WTC11 (cell line): ENCODE measurements around the gene SYCN. TPM values are rescaled to one million over a fixed set of nuclear protein-coding genes. Genes with fewer than 3 reads are reported as not detected.

ENCODE experiments used
- ATAC-seq: fragments of 200-7000 bp; cut with Tn5 transposase; 2 replicates; pipeline ENCODE4 v1.10.0; 2021; ENCODE audit warnings: mild to moderate bottlenecking, moderate library complexity
- CTCF ChIA-PET: fragments of 300-600 bp; sonication (Branson Sonifier 250); formaldehyde crosslinking; loops from one replicate; lab custom pipeline; 2021; ENCODE audit warnings: antibody characterized with exemption; lab: Charles Lee
- POLR2A ChIA-PET: fragments of 350-600 bp; sonication (Branson Sonifier 250); formaldehyde crosslinking; loops from one replicate; lab custom pipeline; 2021; ENCODE audit warnings: antibody characterized with exemption; lab: Charles Lee
- DNase-seq: peaks from one replicate; pipeline ENCODE4 v3.0.0; 2021; ENCODE audit warnings: low spot score
- H3K27ac Mint-ChIP-seq: 2 replicates; pipeline ENCODE4 v1.8.0; 2021; ENCODE audit warnings: mixed read lengths
- H3K27me3 Mint-ChIP-seq: 2 replicates; pipeline ENCODE4 v1.8.0; 2021; ENCODE audit warnings: low read depth, mild to moderate bottlenecking, moderate library complexity, mixed read lengths
- H3K36me3 Mint-ChIP-seq: 2 replicates; pipeline ENCODE4 v1.8.0; 2021; ENCODE audit warnings: mixed read lengths
- H3K4me1 Mint-ChIP-seq: 2 replicates; pipeline ENCODE4 v1.8.0; 2022; ENCODE audit warnings: mixed read lengths
- H3K4me3 Mint-ChIP-seq: 2 replicates; pipeline ENCODE4 v1.8.0; 2021; ENCODE audit warnings: mild to moderate bottlenecking, moderate library complexity, mixed read lengths
- H3K9me3 Mint-ChIP-seq: 2 replicates; pipeline ENCODE4 v1.8.0; 2021; ENCODE audit warnings: mixed read lengths
- CBFB ChIP-seq: sonication (generic); formaldehyde crosslinking; IDR thresholded peaks from 2 replicates; pipeline ENCODE4 v1.8.1; 2022; ENCODE audit warnings: mild to moderate bottlenecking, low read depth, missing genetic modification reagents
- NR1H2 ChIP-seq: sonication (generic); formaldehyde crosslinking; IDR thresholded peaks from 2 replicates; pipeline ENCODE4 v1.9.0; 2021; ENCODE audit warnings: mild to moderate bottlenecking, moderate library complexity, missing genetic modification reagents
- RORB ChIP-seq: fragments of 250-450 bp; sonication (Bioruptor Pico); IDR thresholded peaks from 2 replicates; pipeline ENCODE4 v1.9.0; 2021; ENCODE audit warnings: mild to moderate bottlenecking
- SMAD4 ChIP-seq: sonication (generic); formaldehyde crosslinking; IDR thresholded peaks from 2 replicates; pipeline ENCODE4 v1.8.0; 2022; ENCODE audit warnings: mild to moderate bottlenecking, missing genetic modification reagents
- SP1 ChIP-seq: sonication (generic); formaldehyde crosslinking; conservative IDR thresholded peaks from 2 replicates; pipeline ENCODE4 v1.8.1; 2022; ENCODE audit warnings: missing genetic modification reagents
- ZNF138 ChIP-seq: sonication (generic); formaldehyde crosslinking; conservative IDR thresholded peaks from 2 replicates; pipeline ENCODE4 v1.8.1; 2022; ENCODE audit warnings: mild to moderate bottlenecking, moderate library complexity, missing genetic modification reagents
- ZNF232 ChIP-seq: sonication (generic); formaldehyde crosslinking; IDR thresholded peaks from 2 replicates; pipeline ENCODE4 v1.8.0; 2022; ENCODE audit warnings: mild to moderate bottlenecking, missing genetic modification reagents
- ZNF317 ChIP-seq: sonication (generic); formaldehyde crosslinking; IDR thresholded peaks from 2 replicates; pipeline ENCODE4 v1.8.1; 2023; ENCODE audit warnings: low read depth, mild to moderate bottlenecking, moderate library complexity, missing genetic modification reagents, borderline replicate concordance
- ZNF423 ChIP-seq: fragments of 250-450 bp; sonication (Bioruptor Pico); IDR thresholded peaks from 2 replicates; pipeline ENCODE4 v2.1.2; 2022; ENCODE audit warnings: mild to moderate bottlenecking, moderate library complexity
- total RNA-seq: library from RNA; stranded (reverse); gene quantifications from 3 replicates; pipeline ENCODE4 v1.2.3, GENCODE V29; 2021
- TF ChIP-seq, protein P1 (sequence below): sonication (generic); formaldehyde crosslinking; IDR thresholded peaks from 2 replicates; pipeline ENCODE4 v1.8.1; 2023; ENCODE audit warnings: mild to moderate bottlenecking, missing genetic modification reagents, moderate library complexity
- TF ChIP-seq, protein P2 (sequence below): fragments of 250-450 bp; sonication (Bioruptor Pico); IDR thresholded peaks from 2 replicates; pipeline ENCODE4 v1.9.0; 2021; ENCODE audit warnings: mild to moderate bottlenecking
- TF ChIP-seq, protein P3 (sequence below): sonication (generic); formaldehyde crosslinking; IDR thresholded peaks from 2 replicates; pipeline ENCODE4 v1.8.1; 2023; ENCODE audit warnings: mild to moderate bottlenecking, missing genetic modification reagents
- TF ChIP-seq, protein P4 (sequence below): sonication (generic); formaldehyde crosslinking; IDR thresholded peaks from 2 replicates; pipeline ENCODE4 v1.8.0; 2023; ENCODE audit warnings: missing genetic modification reagents
- TF ChIP-seq, protein P5 (sequence below): fragments of 200-600 bp; IDR thresholded peaks from 2 replicates; pipeline ENCODE4 v1.8.0; 2022; ENCODE audit warnings: antibody characterized with exemption
- TF ChIP-seq, protein P6 (sequence below): sonication (generic); formaldehyde crosslinking; IDR thresholded peaks from 2 replicates; pipeline ENCODE4 v1.8.1; 2022; ENCODE audit warnings: mild to moderate bottlenecking, moderate library complexity, missing genetic modification reagents
- TF ChIP-seq, protein P7 (sequence below): sonication (generic); formaldehyde crosslinking; IDR thresholded peaks from 2 replicates; pipeline ENCODE4 v1.8.0; 2023; ENCODE audit warnings: mild to moderate bottlenecking, missing genetic modification reagents
- TF ChIP-seq, protein P8 (sequence below): sonication (generic); formaldehyde crosslinking; IDR thresholded peaks from 2 replicates; pipeline ENCODE4 v1.8.0; 2022; ENCODE audit warnings: missing genetic modification reagents

Gene SYCN
- total RNA-seq, 1 experiment from 2014 or later: 0.77 TPM

DNA sequence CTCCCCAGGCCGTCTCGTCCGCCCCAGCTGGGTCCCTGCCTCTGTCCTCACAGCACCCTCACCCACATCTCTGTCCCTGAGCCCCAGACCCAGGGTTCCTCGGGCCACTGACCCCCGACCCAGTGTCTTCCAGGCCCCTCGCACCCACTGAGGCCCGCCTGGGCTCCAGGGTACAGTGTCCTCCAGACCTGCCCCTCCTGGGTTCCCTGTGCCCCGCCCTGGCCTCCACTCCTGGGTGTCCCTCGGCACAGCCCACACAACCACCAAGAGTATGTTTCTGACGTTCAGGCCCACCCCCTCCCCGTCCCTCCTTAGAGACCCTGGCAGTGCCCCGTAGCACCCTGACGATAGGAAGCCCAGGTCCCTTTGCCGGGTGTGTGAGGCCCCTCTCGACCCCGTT is 29.9 kb downstream of the SYCN start:
- no peak overlapping the region for H3K27ac Mint-ChIP-seq
- H3K4me1 Mint-ChIP-seq: no peaks in the 10 kb centered on the region
- H3K36me3 Mint-ChIP-seq: no peaks in the 10 kb centered on the region
- H3K9me3 Mint-ChIP-seq: no peaks in the 10 kb centered on the region
- POLR2A ChIA-PET: no interaction called here
- CTCF ChIA-PET: no interaction called here
- no peaks in the 10 kb centered on the region for H3K27me3 Mint-ChIP-seq
- TF ChIP-seq, protein P1, sequence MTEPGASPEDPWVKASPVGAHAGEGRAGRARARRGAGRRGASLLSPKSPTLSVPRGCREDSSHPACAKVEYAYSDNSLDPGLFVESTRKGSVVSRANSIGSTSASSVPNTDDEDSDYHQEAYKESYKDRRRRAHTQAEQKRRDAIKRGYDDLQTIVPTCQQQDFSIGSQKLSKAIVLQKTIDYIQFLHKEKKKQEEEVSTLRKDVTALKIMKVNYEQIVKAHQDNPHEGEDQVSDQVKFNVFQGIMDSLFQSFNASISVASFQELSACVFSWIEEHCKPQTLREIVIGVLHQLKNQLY: no peak
- TF ChIP-seq SP1 (CRISPR knock-in tag): no peak
- TF ChIP-seq, protein P2, sequence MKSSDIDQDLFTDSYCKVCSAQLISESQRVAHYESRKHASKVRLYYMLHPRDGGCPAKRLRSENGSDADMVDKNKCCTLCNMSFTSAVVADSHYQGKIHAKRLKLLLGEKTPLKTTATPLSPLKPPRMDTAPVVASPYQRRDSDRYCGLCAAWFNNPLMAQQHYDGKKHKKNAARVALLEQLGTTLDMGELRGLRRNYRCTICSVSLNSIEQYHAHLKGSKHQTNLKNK: no peak
- TF ChIP-seq, protein P3, sequence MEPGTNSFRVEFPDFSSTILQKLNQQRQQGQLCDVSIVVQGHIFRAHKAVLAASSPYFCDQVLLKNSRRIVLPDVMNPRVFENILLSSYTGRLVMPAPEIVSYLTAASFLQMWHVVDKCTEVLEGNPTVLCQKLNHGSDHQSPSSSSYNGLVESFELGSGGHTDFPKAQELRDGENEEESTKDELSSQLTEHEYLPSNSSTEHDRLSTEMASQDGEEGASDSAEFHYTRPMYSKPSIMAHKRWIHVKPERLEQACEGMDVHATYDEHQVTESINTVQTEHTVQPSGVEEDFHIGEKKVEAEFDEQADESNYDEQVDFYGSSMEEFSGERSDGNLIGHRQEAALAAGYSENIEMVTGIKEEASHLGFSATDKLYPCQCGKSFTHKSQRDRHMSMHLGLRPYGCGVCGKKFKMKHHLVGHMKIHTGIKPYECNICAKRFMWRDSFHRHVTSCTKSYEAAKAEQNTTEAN (CRISPR knock-in tag): no peak
- TF ChIP-seq, protein P4, sequence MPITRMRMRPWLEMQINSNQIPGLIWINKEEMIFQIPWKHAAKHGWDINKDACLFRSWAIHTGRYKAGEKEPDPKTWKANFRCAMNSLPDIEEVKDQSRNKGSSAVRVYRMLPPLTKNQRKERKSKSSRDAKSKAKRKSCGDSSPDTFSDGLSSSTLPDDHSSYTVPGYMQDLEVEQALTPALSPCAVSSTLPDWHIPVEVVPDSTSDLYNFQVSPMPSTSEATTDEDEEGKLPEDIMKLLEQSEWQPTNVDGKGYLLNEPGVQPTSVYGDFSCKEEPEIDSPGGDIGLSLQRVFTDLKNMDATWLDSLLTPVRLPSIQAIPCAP: no peak
- TF ChIP-seq, protein P5, sequence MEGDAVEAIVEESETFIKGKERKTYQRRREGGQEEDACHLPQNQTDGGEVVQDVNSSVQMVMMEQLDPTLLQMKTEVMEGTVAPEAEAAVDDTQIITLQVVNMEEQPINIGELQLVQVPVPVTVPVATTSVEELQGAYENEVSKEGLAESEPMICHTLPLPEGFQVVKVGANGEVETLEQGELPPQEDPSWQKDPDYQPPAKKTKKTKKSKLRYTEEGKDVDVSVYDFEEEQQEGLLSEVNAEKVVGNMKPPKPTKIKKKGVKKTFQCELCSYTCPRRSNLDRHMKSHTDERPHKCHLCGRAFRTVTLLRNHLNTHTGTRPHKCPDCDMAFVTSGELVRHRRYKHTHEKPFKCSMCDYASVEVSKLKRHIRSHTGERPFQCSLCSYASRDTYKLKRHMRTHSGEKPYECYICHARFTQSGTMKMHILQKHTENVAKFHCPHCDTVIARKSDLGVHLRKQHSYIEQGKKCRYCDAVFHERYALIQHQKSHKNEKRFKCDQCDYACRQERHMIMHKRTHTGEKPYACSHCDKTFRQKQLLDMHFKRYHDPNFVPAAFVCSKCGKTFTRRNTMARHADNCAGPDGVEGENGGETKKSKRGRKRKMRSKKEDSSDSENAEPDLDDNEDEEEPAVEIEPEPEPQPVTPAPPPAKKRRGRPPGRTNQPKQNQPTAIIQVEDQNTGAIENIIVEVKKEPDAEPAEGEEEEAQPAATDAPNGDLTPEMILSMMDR: no peak
- TF ChIP-seq, protein P6, sequence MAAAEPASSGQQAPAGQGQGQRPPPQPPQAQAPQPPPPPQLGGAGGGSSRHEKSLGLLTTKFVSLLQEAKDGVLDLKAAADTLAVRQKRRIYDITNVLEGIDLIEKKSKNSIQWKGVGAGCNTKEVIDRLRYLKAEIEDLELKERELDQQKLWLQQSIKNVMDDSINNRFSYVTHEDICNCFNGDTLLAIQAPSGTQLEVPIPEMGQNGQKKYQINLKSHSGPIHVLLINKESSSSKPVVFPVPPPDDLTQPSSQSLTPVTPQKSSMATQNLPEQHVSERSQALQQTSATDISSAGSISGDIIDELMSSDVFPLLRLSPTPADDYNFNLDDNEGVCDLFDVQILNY: no peak
- no peak for TF ChIP-seq ZNF317 (CRISPR knock-in tag)
- TF ChIP-seq, protein P7, sequence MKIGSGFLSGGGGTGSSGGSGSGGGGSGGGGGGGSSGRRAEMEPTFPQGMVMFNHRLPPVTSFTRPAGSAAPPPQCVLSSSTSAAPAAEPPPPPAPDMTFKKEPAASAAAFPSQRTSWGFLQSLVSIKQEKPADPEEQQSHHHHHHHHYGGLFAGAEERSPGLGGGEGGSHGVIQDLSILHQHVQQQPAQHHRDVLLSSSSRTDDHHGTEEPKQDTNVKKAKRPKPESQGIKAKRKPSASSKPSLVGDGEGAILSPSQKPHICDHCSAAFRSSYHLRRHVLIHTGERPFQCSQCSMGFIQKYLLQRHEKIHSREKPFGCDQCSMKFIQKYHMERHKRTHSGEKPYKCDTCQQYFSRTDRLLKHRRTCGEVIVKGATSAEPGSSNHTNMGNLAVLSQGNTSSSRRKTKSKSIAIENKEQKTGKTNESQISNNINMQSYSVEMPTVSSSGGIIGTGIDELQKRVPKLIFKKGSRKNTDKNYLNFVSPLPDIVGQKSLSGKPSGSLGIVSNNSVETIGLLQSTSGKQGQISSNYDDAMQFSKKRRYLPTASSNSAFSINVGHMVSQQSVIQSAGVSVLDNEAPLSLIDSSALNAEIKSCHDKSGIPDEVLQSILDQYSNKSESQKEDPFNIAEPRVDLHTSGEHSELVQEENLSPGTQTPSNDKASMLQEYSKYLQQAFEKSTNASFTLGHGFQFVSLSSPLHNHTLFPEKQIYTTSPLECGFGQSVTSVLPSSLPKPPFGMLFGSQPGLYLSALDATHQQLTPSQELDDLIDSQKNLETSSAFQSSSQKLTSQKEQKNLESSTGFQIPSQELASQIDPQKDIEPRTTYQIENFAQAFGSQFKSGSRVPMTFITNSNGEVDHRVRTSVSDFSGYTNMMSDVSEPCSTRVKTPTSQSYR: no peak
- TF ChIP-seq NR1H2 (CRISPR knock-in tag): no peak
- TF ChIP-seq CBFB (CRISPR knock-in tag): no peak
- no peak for TF ChIP-seq RORB (CRISPR knock-in tag)
- no peak for TF ChIP-seq ZNF423
- TF ChIP-seq, protein P8, sequence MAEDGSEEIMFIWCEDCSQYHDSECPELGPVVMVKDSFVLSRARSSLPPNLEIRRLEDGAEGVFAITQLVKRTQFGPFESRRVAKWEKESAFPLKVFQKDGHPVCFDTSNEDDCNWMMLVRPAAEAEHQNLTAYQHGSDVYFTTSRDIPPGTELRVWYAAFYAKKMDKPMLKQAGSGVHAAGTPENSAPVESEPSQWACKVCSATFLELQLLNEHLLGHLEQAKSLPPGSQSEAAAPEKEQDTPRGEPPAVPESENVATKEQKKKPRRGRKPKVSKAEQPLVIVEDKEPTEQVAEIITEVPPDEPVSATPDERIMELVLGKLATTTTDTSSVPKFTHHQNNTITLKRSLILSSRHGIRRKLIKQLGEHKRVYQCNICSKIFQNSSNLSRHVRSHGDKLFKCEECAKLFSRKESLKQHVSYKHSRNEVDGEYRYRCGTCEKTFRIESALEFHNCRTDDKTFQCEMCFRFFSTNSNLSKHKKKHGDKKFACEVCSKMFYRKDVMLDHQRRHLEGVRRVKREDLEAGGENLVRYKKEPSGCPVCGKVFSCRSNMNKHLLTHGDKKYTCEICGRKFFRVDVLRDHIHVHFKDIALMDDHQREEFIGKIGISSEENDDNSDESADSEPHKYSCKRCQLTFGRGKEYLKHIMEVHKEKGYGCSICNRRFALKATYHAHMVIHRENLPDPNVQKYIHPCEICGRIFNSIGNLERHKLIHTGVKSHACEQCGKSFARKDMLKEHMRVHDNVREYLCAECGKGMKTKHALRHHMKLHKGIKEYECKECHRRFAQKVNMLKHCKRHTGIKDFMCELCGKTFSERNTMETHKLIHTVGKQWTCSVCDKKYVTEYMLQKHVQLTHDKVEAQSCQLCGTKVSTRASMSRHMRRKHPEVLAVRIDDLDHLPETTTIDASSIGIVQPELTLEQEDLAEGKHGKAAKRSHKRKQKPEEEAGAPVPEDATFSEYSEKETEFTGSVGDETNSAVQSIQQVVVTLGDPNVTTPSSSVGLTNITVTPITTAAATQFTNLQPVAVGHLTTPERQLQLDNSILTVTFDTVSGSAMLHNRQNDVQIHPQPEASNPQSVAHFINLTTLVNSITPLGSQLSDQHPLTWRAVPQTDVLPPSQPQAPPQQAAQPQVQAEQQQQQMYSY (CRISPR knock-in tag): no peak
- TF ChIP-seq ZNF138 (CRISPR knock-in tag): no peak
- no peak for TF ChIP-seq SMAD4 (CRISPR knock-in tag)
- TF ChIP-seq ZNF232: no peak
- DNase-seq (no peak), ATAC-seq (no peak)
- H3K4me3 Mint-ChIP-seq: no peak overlapping the region
